ENCODE results near the gene NUDT13.
A peak's percentile ranks its signal among the peaks of the same experiment; 100 is the strongest.

The NUDT13 gene

GRCh38 chr10:73159038-73159648 lies 48.9 kb downstream of the NUDT13 start:
- no peak overlapping the region for H3K27ac ChIP-seq (replicated peaks)
- TF ChIP-seq REST (IDR thresholded peaks at IDR 0.05; ENCODE audit: insufficient replicate concordance, low read depth), result no peak
- TF ChIP-seq, protein P1, sequence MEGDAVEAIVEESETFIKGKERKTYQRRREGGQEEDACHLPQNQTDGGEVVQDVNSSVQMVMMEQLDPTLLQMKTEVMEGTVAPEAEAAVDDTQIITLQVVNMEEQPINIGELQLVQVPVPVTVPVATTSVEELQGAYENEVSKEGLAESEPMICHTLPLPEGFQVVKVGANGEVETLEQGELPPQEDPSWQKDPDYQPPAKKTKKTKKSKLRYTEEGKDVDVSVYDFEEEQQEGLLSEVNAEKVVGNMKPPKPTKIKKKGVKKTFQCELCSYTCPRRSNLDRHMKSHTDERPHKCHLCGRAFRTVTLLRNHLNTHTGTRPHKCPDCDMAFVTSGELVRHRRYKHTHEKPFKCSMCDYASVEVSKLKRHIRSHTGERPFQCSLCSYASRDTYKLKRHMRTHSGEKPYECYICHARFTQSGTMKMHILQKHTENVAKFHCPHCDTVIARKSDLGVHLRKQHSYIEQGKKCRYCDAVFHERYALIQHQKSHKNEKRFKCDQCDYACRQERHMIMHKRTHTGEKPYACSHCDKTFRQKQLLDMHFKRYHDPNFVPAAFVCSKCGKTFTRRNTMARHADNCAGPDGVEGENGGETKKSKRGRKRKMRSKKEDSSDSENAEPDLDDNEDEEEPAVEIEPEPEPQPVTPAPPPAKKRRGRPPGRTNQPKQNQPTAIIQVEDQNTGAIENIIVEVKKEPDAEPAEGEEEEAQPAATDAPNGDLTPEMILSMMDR (IDR thresholded peaks at IDR 0.05; ENCODE audit: insufficient read depth, low read length), result peak; percentile 52
- DNase-seq (ENCODE audit: low read depth in 1 of 2, low spot score in 1 of 2), result peak in 1 of 2 experiments; percentile 43
- H3K4me3 ChIP-seq (replicated peaks; ENCODE audit: insufficient read depth, low read length), result no peak overlapping the region
- H3K27me3 ChIP-seq (ENCODE audit: insufficient read depth, poor library complexity, severe bottlenecking), result no peaks in the 10 kb centered on the region

DNA sequence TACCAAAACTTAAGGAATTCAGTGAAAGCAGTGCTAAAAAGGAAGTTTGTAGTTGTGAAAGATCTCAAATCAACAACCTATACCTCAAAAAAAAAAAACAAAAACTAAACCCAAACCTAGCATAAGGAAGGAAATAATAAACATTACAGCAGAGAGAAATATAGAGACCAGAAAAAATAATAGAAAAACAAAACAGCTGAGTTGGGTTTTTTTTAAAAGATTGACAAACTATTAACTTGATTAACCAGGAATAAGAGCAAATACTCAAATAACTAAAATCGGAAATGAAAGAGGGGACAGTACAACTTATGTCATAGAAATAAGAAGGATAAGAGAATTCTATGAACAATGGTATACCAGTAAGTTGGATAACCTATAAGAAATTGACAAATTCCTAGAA lies 50.8 kb downstream of the NUDT13 start:
- H3K4me3 ChIP-seq (replicated peaks; ENCODE audit: insufficient read depth, low read length), result no peak overlapping the region
- no peak overlapping the region for H3K27ac ChIP-seq (replicated peaks)
- DNase-seq (ENCODE audit: low read depth in 1 of 2, low spot score in 1 of 2), result no peak
- TF ChIP-seq REST (IDR thresholded peaks at IDR 0.05; ENCODE audit: insufficient replicate concordance, low read depth) (no peak), GABPA (IDR thresholded peaks at IDR 0.05; ENCODE audit: low read depth) (no peak), POLR2AphosphoS5 (IDR thresholded peaks at IDR 0.05; ENCODE audit: low read depth) (no peak), SPI1 (IDR thresholded peaks at IDR 0.05; ENCODE audit: borderline replicate concordance, low read depth) (no peak)
- TF ChIP-seq, protein P1 (IDR thresholded peaks at IDR 0.05; ENCODE audit: insufficient read depth, low read length), result no peak
- H3K27me3 ChIP-seq (ENCODE audit: insufficient read depth, poor library complexity, severe bottlenecking), result no peaks in the 10 kb centered on the region

DNA sequence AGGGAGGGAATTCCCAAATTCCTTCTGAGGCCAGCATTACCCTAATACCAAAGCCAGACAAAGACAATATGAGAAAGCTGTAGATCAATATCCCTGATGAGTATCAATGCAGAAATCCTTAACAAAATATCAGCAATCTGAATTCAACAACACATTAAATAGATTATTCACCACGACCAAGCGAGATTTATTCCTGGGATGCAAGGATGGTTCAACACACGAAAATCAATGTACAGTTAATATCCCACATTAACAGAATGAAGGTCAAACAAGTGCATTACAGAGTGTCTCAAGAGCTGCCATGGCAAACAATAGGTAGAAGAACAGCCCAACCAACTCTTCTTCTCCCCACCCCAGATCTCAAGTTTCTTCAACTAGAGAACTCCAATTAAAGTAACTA lies 51.4 kb downstream of the NUDT13 start:
- H3K27me3 ChIP-seq (ENCODE audit: insufficient read depth, poor library complexity, severe bottlenecking), result no peaks in the 10 kb centered on the region
- H3K27ac ChIP-seq (replicated peaks), result no peak overlapping the region
- no peak overlapping the region for H3K4me3 ChIP-seq (replicated peaks; ENCODE audit: insufficient read depth, low read length)
- TF ChIP-seq GABPA (IDR thresholded peaks at IDR 0.05; ENCODE audit: low read depth) (no peak), POLR2AphosphoS5 (IDR thresholded peaks at IDR 0.05; ENCODE audit: low read depth) (no peak), SPI1 (IDR thresholded peaks at IDR 0.05; ENCODE audit: borderline replicate concordance, low read depth) (no peak), REST (IDR thresholded peaks at IDR 0.05; ENCODE audit: insufficient replicate concordance, low read depth) (no peak)
- TF ChIP-seq, protein P1 (IDR thresholded peaks at IDR 0.05; ENCODE audit: insufficient read depth, low read length), result no peak
- no peak for DNase-seq (ENCODE audit: low read depth in 1 of 2, low spot score in 1 of 2)

Data from HL-60 (cell line).